ENCODE measurements around the gene PMCH.

- TF ChIP-seq CTCF (IDR thresholded peaks at IDR 0.05; ENCODE audit: insufficient read depth, low read length, poor library complexity, severe bottlenecking) = no peak
- no peak for TF ChIP-seq EZH2phosphoT487 (conservative IDR thresholded peaks at IDR 0.05; ENCODE audit: low read length)
These were observed 1.8 kb downstream of the PMCH start for GRCh38 chr12:102195826-102196225.
